SK-N-SH treated with all-trans-retinoic acid at 6 μM for 48 hours (cell line): ENCODE measurements around the gene AFF1.

ENCODE experiments used
- ATAC-seq: fragments of 200-7000 bp; cut with Tn5 transposase; 3 replicates; pipeline ENCODE4 v1.9.1; 2020; ENCODE audit warnings: mild to moderate bottlenecking, moderate library complexity
- CREB5 ChIP-seq: fragments of 250-450 bp; sonication (Bioruptor Pico); IDR thresholded peaks from 2 replicates; pipeline ENCODE4 v1.5.1; 2020; ENCODE audit warnings: low read depth, mild to moderate bottlenecking, moderate library complexity
- CSDC2 ChIP-seq: fragments of 250-450 bp; sonication (Bioruptor Pico); IDR thresholded peaks from 2 replicates; pipeline ENCODE4 v1.5.0; 2020; ENCODE audit warnings: mild to moderate bottlenecking, moderate library complexity
- ESRRG ChIP-seq: fragments of 250-450 bp; sonication (Bioruptor Pico); IDR thresholded peaks from 2 replicates; pipeline ENCODE4 v1.6.1; 2021; ENCODE audit warnings: mild to moderate bottlenecking
- GLIS3 ChIP-seq: fragments of 250-450 bp; sonication (Bioruptor Pico); IDR thresholded peaks from 2 replicates; pipeline ENCODE4 v1.5.0; 2020; ENCODE audit warnings: mild to moderate bottlenecking, moderate library complexity
- ISL1 ChIP-seq: fragments of 250-450 bp; sonication (Bioruptor Pico); IDR thresholded peaks from 2 replicates; pipeline ENCODE4 v2.1.2; 2022; ENCODE audit warnings: mild to moderate bottlenecking, moderate library complexity
- OSR1 ChIP-seq: fragments of 250-450 bp; sonication (Bioruptor Pico); IDR thresholded peaks from 2 replicates; pipeline ENCODE4 v1.8.0; 2022; ENCODE audit warnings: moderate library complexity, mild to moderate bottlenecking, inconsistent platforms
- PATZ1 ChIP-seq: fragments of 250-450 bp; sonication (Bioruptor Pico); IDR thresholded peaks from 2 replicates; pipeline ENCODE4 v1.8.0; 2020; ENCODE audit warnings: mild to moderate bottlenecking, moderate library complexity, borderline replicate concordance
- POU6F1 ChIP-seq: fragments of 250-450 bp; sonication (Bioruptor Pico); IDR thresholded peaks from 2 replicates; pipeline ENCODE4 v1.8.0; 2021; ENCODE audit warnings: low read depth, mild to moderate bottlenecking, moderate library complexity, borderline replicate concordance
- PPARA ChIP-seq: fragments of 250-450 bp; sonication (Bioruptor Pico); IDR thresholded peaks from 2 replicates; pipeline ENCODE4 v1.5.0; 2020; ENCODE audit warnings: mild to moderate bottlenecking, borderline replicate concordance
- RARB ChIP-seq: fragments of 250-450 bp; sonication (Bioruptor Pico); IDR thresholded peaks from 2 replicates; pipeline ENCODE4 v1.8.0; 2021; ENCODE audit warnings: mild to moderate bottlenecking, moderate library complexity
- SNAI2 ChIP-seq: fragments of 250-450 bp; sonication (Bioruptor Pico); IDR thresholded peaks from 2 replicates; pipeline ENCODE4 v1.5.0; 2020; ENCODE audit warnings: mild to moderate bottlenecking, moderate library complexity
- TCF4 ChIP-seq: fragments of 250-450 bp; sonication (Bioruptor Pico); IDR thresholded peaks from 2 replicates; pipeline ENCODE4 v1.8.0; 2021; ENCODE audit warnings: mild to moderate bottlenecking, moderate library complexity, borderline replicate concordance
- TOX ChIP-seq: fragments of 250-450 bp; sonication (Bioruptor Pico); IDR thresholded peaks from 2 replicates; pipeline ENCODE4 v1.8.0; 2021; ENCODE audit warnings: mild to moderate bottlenecking, moderate library complexity, borderline replicate concordance
- ZC3H10 ChIP-seq: fragments of 250-450 bp; sonication (Bioruptor Pico); IDR thresholded peaks from 2 replicates; pipeline ENCODE4 v1.5.1; 2021; ENCODE audit warnings: mild to moderate bottlenecking, moderate library complexity
- ZFP3 ChIP-seq: fragments of 250-450 bp; sonication (Bioruptor Pico); IDR thresholded peaks from 2 replicates; pipeline ENCODE4 v1.5.0; 2020; ENCODE audit warnings: mild to moderate bottlenecking, moderate library complexity
- ZFP30 ChIP-seq: fragments of 450-650 bp; formaldehyde crosslinking; IDR thresholded peaks from 2 replicates; pipeline ENCODE4 v1.5.0; 2022; ENCODE audit warnings: mild to moderate bottlenecking, moderate library complexity
- ZNF565 ChIP-seq: fragments of 450-650 bp; formaldehyde crosslinking; conservative IDR thresholded peaks from 2 replicates; pipeline ENCODE4 v1.5.0; 2020; ENCODE audit warnings: low read depth, mild to moderate bottlenecking, moderate library complexity
- ZNF70 ChIP-seq: fragments of 450-650 bp; formaldehyde crosslinking; IDR thresholded peaks from 2 replicates; pipeline ENCODE4 v1.5.0; 2020; ENCODE audit warnings: mild to moderate bottlenecking, moderate library complexity
- ZNF8 ChIP-seq: fragments of 450-650 bp; formaldehyde crosslinking; IDR thresholded peaks from 2 replicates; pipeline ENCODE4 v1.5.0; 2020; ENCODE audit warnings: mild to moderate bottlenecking, moderate library complexity

AFF1 gene

GRCh38 chr4:86950831-86951525 lies 16.2 kb downstream of the AFF1 start:
- no peak for ATAC-seq
- TF ChIP-seq ZFP30 (CRISPR knock-in tag) (no peak), RARB (CRISPR knock-in tag) (no peak), SNAI2 (CRISPR knock-in tag) (no peak), ZNF565 (no peak)

- TF ChIP-seq ZNF70 (CRISPR knock-in tag) (no peak), ZFP3 (CRISPR knock-in tag) (no peak), SNAI2 (CRISPR knock-in tag) (no peak), OSR1 (CRISPR knock-in tag) (no peak), ISL1 (no peak), GLIS3 (CRISPR knock-in tag) (no peak), RARB (CRISPR knock-in tag) (no peak), ZC3H10 (CRISPR knock-in tag) (no peak), PATZ1 (no peak), TOX (CRISPR knock-in tag) (no peak), POU6F1 (CRISPR knock-in tag) (no peak), ZNF8 (CRISPR knock-in tag) (no peak)
- ATAC-seq: no peak
Measured at GRCh38 chr4:86955888-86956451, 21.2 kb downstream of the AFF1 start.

- ATAC-seq: peak; percentile 76
- no peak for TF ChIP-seq POU6F1 (CRISPR knock-in tag)
- no peak for TF ChIP-seq CREB5
- TF ChIP-seq ZFP30 (CRISPR knock-in tag): no peak
- no peak for TF ChIP-seq GLIS3 (CRISPR knock-in tag)
- TF ChIP-seq CSDC2 (CRISPR knock-in tag): no peak
- no peak for TF ChIP-seq PATZ1
- no peak for TF ChIP-seq PPARA (CRISPR knock-in tag)
Measured at GRCh38 chr4:86957215-86957614, 22.4 kb downstream of the AFF1 start.

GRCh38 chr4:86959588-86960500 lies 25.0 kb downstream of the AFF1 start:
- TF ChIP-seq POU6F1 (CRISPR knock-in tag) (no peak), ESRRG (CRISPR knock-in tag) (no peak), PPARA (CRISPR knock-in tag) (no peak), OSR1 (CRISPR knock-in tag) (no peak), ZFP30 (CRISPR knock-in tag) (no peak), TCF4 (CRISPR knock-in tag) (no peak), ZNF565 (no peak), ZNF70 (CRISPR knock-in tag) (no peak)
- no peak for ATAC-seq
